RWPE2 (cell line): ENCODE data around the gene ANKS1B.

Experiments used
- ATAC-seq: fragments of 200-7000 bp; cut with Tn5 transposase; 3 replicates; pipeline ENCODE4 v1.9.1; 2021; ENCODE audit warnings: low read depth
- DNase-seq: peaks from one replicate; pipeline ENCODE4 v3.0.0-alpha.2; 2020; ENCODE audit warnings: low spot score
- H3K27ac ChIP-seq: fragments of 450-650 bp; 2 replicates; pipeline ENCODE4 v1.5.1; 2017; ENCODE audit warnings: mild to moderate bottlenecking; ENCODE audit not compliant: poor library complexity, severe bottlenecking
- H3K27me3 ChIP-seq: fragments of 250-450 bp; sonication (Bioruptor Pico); 2 replicates; pipeline ENCODE4 v1.5.1; 2021; ENCODE audit warnings: mild to moderate bottlenecking, moderate library complexity; ENCODE audit not compliant: insufficient read depth, poor library complexity, severe bottlenecking
- H3K36me3 ChIP-seq: fragments of 250-450 bp; sonication (Bioruptor Pico); 2 replicates; pipeline ENCODE4 v1.5.1; 2020; ENCODE audit warnings: low read depth, mild to moderate bottlenecking, moderate library complexity
- H3K4me1 ChIP-seq: fragments of 250-450 bp; sonication (Bioruptor Pico); 2 replicates; pipeline ENCODE4 v1.5.1; 2021; ENCODE audit warnings: mild to moderate bottlenecking, moderate library complexity; ENCODE audit not compliant: insufficient read depth, poor library complexity, severe bottlenecking
- H3K4me3 ChIP-seq: fragments of 250-450 bp; sonication (Bioruptor Pico); 2 replicates; pipeline ENCODE4 v1.5.1; 2021; ENCODE audit warnings: mild to moderate bottlenecking, moderate library complexity; ENCODE audit not compliant: severe bottlenecking
- H3K9me3 ChIP-seq: fragments of 250-450 bp; sonication (Bioruptor Pico); 2 replicates; pipeline ENCODE4 v1.5.1; 2021; ENCODE audit warnings: mild to moderate bottlenecking, moderate library complexity; ENCODE audit not compliant: severe bottlenecking
- TF ChIP-seq, protein P1 (sequence below): fragments of 450-650 bp; IDR thresholded peaks from one replicate; pipeline ENCODE4 v1.5.1; 2017; ENCODE audit warnings: mild to moderate bottlenecking, moderate library complexity; ENCODE audit not compliant: poor library complexity, severe bottlenecking

Gene ANKS1B

DNA sequence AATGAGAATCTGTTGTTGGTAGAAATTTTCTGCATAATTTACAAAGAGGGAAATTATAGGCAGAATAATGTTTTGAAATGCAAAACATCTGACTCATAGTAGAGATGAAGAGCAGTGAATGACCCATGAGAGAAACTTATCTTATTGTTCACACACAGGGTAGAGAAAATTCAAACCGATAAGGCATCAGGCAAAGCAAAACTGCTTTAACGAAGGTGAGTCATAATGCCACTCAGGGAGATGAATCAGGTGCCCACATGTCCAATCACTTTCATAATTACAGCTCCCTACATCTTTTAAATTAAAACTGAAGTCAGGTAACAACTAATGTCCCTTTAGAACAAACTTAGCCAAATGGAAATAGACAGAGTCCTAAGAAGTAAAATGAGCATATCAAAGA is 602.7 kb downstream of the ANKS1B start:
- Histone ChIP-seq H3K27me3 (no peaks in the 10 kb centered on the region), H3K27ac (no peak overlapping the region), H3K36me3 (no peaks in the 10 kb centered on the region), H3K9me3 (no peaks in the 10 kb centered on the region), H3K4me3 (no peak overlapping the region), H3K4me1 (no peaks in the 10 kb centered on the region)
- TF ChIP-seq, protein P1, sequence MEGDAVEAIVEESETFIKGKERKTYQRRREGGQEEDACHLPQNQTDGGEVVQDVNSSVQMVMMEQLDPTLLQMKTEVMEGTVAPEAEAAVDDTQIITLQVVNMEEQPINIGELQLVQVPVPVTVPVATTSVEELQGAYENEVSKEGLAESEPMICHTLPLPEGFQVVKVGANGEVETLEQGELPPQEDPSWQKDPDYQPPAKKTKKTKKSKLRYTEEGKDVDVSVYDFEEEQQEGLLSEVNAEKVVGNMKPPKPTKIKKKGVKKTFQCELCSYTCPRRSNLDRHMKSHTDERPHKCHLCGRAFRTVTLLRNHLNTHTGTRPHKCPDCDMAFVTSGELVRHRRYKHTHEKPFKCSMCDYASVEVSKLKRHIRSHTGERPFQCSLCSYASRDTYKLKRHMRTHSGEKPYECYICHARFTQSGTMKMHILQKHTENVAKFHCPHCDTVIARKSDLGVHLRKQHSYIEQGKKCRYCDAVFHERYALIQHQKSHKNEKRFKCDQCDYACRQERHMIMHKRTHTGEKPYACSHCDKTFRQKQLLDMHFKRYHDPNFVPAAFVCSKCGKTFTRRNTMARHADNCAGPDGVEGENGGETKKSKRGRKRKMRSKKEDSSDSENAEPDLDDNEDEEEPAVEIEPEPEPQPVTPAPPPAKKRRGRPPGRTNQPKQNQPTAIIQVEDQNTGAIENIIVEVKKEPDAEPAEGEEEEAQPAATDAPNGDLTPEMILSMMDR = no peak
- ATAC-seq (no peak), DNase-seq (no peak)

DNA sequence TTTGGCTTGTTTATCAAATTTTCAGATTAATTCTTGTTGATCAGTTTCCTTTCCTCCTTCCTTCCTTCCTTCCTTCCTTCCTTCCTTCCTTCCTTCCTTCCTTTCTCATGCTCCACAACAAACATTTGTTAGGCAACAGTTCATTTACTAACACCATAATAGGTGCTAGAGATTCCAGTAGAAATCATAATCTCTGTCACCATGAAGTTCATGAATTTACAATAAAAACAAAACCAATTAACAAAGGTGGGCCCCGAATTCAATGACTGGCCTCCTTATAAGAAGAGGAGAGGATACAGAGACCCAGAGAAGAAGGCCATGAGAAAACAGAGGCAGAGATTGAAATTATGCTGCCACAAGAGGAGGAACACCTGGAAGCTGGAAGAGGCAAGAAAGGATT is 604.0 kb downstream of the ANKS1B start:
- DNase-seq = no peak
- no peaks in the 10 kb centered on the region for H3K4me1 ChIP-seq
- no peaks in the 10 kb centered on the region for H3K27me3 ChIP-seq
- H3K36me3 ChIP-seq = no peaks in the 10 kb centered on the region
- no peak for ATAC-seq
- H3K9me3 ChIP-seq = no peaks in the 10 kb centered on the region
- H3K27ac ChIP-seq = no peak overlapping the region
- TF ChIP-seq, protein P1 = no peak
- no peak overlapping the region for H3K4me3 ChIP-seq

DNA sequence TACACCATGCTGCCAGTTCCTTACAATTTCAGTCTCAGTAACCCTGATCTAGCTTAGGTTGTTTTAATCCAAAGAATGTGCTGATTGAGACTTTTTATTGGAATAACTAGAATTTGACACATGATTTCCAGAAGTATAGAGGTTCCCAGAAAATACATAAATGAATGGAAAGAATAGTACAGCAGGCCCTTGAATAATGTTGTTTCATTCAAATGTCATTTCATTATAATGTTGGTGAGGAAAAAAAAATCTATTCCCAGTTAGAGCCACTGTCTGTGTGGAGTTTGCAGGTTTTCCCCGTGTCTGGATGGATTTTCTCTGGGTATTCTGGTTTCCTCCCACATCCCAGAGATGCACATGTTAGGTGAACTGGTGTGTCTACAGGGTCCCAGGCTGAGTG is 610.7 kb downstream of the ANKS1B start:
- Histone ChIP-seq H3K27me3 (no peaks in the 10 kb centered on the region), H3K4me3 (no peak overlapping the region), H3K4me1 (no peaks in the 10 kb centered on the region), H3K9me3 (no peaks in the 10 kb centered on the region), H3K27ac (no peak overlapping the region), H3K36me3 (no peaks in the 10 kb centered on the region)
- TF ChIP-seq, protein P1 = no peak
- no peak for DNase-seq
- ATAC-seq = no peak

DNA sequence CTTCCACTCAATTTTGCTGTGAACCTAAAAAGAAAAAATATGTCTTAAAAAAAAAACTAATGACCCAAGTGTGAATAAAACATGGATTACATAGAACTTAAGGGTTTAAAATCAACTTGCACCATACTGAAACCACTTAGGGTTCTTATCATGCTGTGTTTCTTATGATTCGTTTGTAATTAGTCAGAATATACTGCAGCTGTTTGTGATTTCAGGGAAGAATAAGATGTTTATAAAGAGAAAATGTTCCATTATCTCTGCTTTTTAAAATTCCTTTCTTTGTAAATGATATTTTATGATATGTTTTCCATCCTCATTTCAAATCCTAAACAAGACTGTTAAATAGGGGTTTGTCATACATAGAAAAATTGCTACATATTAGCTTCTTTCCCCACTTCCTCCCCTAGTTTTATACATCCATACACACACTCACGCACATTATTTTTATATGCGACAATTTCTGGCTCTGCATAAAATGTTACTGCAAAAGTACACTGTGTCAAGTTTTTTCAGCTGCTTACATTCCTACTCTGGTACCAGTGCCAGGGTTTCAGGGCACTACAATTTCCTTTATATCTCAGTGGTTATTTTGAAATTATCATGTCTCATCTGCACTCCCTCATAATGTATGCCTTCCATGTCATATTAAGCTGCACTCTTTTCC is 612.3 kb downstream of the ANKS1B start:
- Histone ChIP-seq H3K36me3 (no peaks in the 10 kb centered on the region), H3K27me3 (no peaks in the 10 kb centered on the region), H3K27ac (no peak overlapping the region), H3K4me1 (no peaks in the 10 kb centered on the region), H3K9me3 (no peaks in the 10 kb centered on the region), H3K4me3 (no peak overlapping the region)
- TF ChIP-seq, protein P1 = no peak
- DNase-seq (no peak), ATAC-seq (no peak)

DNA sequence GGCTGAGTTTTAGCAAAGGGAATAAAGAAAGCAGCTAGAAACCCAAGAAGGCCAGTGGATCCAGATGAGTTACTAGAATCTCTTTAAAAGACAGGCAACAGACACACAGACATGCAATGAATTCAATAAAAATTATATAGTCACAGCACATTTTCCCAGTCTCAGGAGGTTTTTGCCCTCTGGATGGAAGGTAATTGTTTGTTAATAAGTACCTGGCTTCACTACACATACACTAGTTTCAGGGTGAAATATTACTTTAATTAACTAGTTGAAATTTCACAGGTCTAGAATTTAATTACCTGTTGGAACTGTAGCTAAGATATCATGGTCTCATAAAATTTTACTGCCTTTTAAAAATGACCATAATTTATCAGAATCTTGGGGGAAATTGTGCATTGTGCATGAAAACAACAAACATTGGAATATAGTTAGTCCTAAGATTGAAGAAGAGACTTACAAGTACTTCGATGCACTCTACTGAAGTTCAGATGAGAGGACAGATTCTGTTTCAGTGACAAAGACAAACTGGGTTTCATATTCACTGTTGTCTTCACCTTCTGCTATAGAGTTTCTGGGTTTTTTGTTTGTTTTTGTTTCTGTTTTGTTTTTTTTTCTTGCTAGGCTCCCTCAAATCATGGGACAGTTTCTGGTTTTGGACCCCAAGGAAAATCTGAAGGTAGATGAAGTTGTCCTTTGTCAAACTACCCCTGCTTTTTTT is 614.2 kb downstream of the ANKS1B start:
- ATAC-seq = no peak
- Histone ChIP-seq H3K36me3 (no peaks in the 10 kb centered on the region), H3K9me3 (no peaks in the 10 kb centered on the region), H3K4me1 (no peaks in the 10 kb centered on the region), H3K4me3 (no peak overlapping the region), H3K27ac (no peak overlapping the region), H3K27me3 (no peaks in the 10 kb centered on the region)
- no peak for DNase-seq
- TF ChIP-seq, protein P1 = no peak
